HG03045 (cell line): ENCODE results near the gene ITIH3.

Experiments
- ATAC-seq: cut with Tn5 transposase; IDR thresholded peaks from one replicate; pipeline ENCODE4 v1.9.1; 2021; ENCODE audit warnings: mild to moderate bottlenecking, moderate library complexity; ENCODE audit not compliant: unreplicated experiment

ITIH3 gene

GRCh38 chr3:52843108-52843865, 48.7 kb downstream of the ITIH3 start:
- no peak for ATAC-seq

- ATAC-seq, result no peak
Observed at GRCh38 chr3:52843881-52844280, 49.3 kb downstream of the ITIH3 start.

GRCh38 chr3:52844290-52844975, 49.8 kb downstream of the ITIH3 start:
- no peak for ATAC-seq

- no peak for ATAC-seq
Observed at GRCh38 chr3:52845157-52845556, 50.6 kb downstream of the ITIH3 start.

GRCh38 chr3:52845691-52846431, 51.3 kb downstream of the ITIH3 start:
- ATAC-seq, result no peak

GRCh38 chr3:52846432-52846965, 51.9 kb downstream of the ITIH3 start:
- no peak for ATAC-seq

GRCh38 chr3:52847241-52847640, 52.6 kb downstream of the ITIH3 start:
- no peak for ATAC-seq

GRCh38 chr3:52847726-52848125, 53.1 kb downstream of the ITIH3 start:
- no peak for ATAC-seq

- no peak for ATAC-seq
Observed at GRCh38 chr3:52848617-52849016, 54.0 kb downstream of the ITIH3 start.

GRCh38 chr3:52849656-52850055, 55.1 kb downstream of the ITIH3 start:
- no peak for ATAC-seq

- no peak for ATAC-seq
Observed at GRCh38 chr3:52851348-52851747, 56.8 kb downstream of the ITIH3 start.

- ATAC-seq, result no peak
Observed at GRCh38 chr3:52852419-52852818, 57.8 kb downstream of the ITIH3 start.

GRCh38 chr3:52854013-52854412, 59.4 kb downstream of the ITIH3 start:
- no peak for ATAC-seq

GRCh38 chr3:52856666-52857065, 62.1 kb downstream of the ITIH3 start:
- ATAC-seq, result no peak

GRCh38 chr3:52857133-52857532, 62.5 kb downstream of the ITIH3 start:
- no peak for ATAC-seq

- no peak for ATAC-seq
Observed at GRCh38 chr3:52857864-52858263, 63.3 kb downstream of the ITIH3 start.
